ENCODE data around the gene SDCCAG8. TPM values are rescaled to one million over a fixed set of nuclear protein-coding genes. Genes with fewer than 3 reads are reported as not detected.

Gene SDCCAG8
- total RNA-seq, 8 experiments from 2014 or later: 24.6 to 68.7 (median 46.8) TPM

DNA sequence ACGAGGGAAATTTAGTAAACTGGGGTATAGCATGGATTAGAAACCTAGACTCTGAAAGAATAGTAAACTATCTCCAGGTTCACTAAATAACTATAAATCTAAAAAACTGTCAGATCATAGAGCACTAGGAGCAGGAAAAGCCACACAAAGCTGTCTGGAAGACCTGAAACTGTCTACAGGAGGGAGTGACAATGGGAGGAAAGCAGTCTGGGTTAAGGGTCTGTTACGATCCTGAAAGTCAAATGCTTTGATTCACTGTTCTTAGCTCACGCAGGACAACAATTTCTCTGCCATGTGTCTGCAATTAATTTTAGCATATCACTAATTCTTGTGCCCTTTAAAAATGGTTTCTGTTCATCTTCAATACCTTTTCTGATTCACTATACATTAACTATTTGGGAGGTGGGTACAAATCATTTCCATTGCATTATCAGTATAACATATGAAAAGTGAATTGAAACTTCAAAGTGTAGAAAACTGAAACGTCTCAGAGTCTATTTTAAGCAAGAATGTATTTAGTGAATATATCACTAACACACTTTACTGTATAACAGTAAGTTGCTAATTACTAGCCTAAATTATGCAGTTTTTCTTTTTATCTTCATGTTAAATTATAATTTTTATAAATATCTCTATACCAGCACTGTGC lies 19.1 kb upstream of the SDCCAG8 start:
- WGBS, 10 experiments: 0 to 100% (median 81%) methylated on average over 1 to 4 of the region's 4 CpGs
- no peak overlapping the region for H3K4me3 ChIP-seq
- H3K4me1 ChIP-seq (replicated peaks in 1 of 2): no peaks in the 10 kb centered on the region
- H3K27ac ChIP-seq: no peak overlapping the region
- ATAC-seq (replicated peaks in 6 of 8): peak in 2 of 8 experiments; percentile 43 to 50
- in situ Hi-C loops (cut with MboI; ENCODE audit: low pct_unique_long_range_greater_than_20kb in 2 of 9, low sequenced_read_pairs in 9 of 9, unreplicated experiment in 9 of 9): no loop called here

GRCh38 chr1:243244432-243244841 lies 11.4 kb upstream of the SDCCAG8 start:
- H3K4me3 ChIP-seq: no peak overlapping the region
- in situ Hi-C loops (cut with MboI; ENCODE audit: low pct_unique_long_range_greater_than_20kb in 2 of 9, low sequenced_read_pairs in 9 of 9, unreplicated experiment in 9 of 9): no loop called here
- H3K4me1 ChIP-seq (replicated peaks in 1 of 2): no peaks in the 10 kb centered on the region
- 81 to 96% (median 91%) methylated on average over 2 to 9 of the region's 9 CpGs for WGBS, 10 experiments
- no peak overlapping the region for H3K27ac ChIP-seq
- no peak for ATAC-seq (replicated peaks in 6 of 8)

GRCh38 chr1:243246916-243247315 lies 8.9 kb upstream of the SDCCAG8 start:
- H3K27ac ChIP-seq: no peak overlapping the region
- peaks cover 3 to 12% of the 10 kb centered on the region in 2 donors for H3K4me1 ChIP-seq (replicated peaks in 1 of 2)
- in situ Hi-C loops (cut with MboI; ENCODE audit: low pct_unique_long_range_greater_than_20kb in 2 of 9, low sequenced_read_pairs in 9 of 9, unreplicated experiment in 9 of 9): no loop called here
- 80 to 100% (median 100%) methylated on average over 1 of the region's 1 CpG; no CpG with 5 or more reads in 2 of the 10 experiments for WGBS, 10 experiments
- no peak for ATAC-seq (replicated peaks in 6 of 8)
- H3K4me3 ChIP-seq: no peak overlapping the region

DNA sequence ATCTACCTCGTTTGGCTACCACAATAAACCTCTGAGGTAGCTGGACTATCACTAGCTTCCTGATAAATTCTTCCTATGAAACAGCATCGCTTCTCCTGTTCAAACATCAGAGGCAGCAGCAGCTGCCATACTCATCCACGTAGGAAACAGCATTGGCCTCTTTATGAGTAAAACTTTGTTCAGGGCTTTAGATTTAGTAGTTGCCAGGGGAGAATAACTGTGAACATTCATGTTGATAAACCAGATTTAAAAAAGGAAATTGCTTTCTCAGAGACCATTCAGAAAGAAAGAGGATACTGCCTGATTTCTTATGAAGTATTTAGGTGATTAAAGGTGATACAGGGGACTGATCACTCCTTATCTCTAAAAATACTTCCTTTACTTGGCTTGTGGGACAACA lies 7.9 kb upstream of the SDCCAG8 start:
- in situ Hi-C loops (cut with MboI; ENCODE audit: low pct_unique_long_range_greater_than_20kb in 2 of 9, low sequenced_read_pairs in 9 of 9, unreplicated experiment in 9 of 9): no loop called here
- H3K4me1 ChIP-seq (replicated peaks in 1 of 2): peaks cover 3 to 14% of the 10 kb centered on the region in 2 donors
- no peak overlapping the region for H3K4me3 ChIP-seq
- ATAC-seq (replicated peaks in 6 of 8): no peak
- WGBS, 10 experiments: 90 to 100% (median 93%) methylated on average over 1 to 3 of the region's 3 CpGs; no CpG with 5 or more reads in 2 of the 10 experiments
- H3K27ac ChIP-seq: no peak overlapping the region

- 89 to 100% (median 99%) methylated on average over 1 to 3 of the region's 3 CpGs; no CpG with 5 or more reads in 2 of the 10 experiments for WGBS, 10 experiments
- H3K4me3 ChIP-seq: no peak overlapping the region
- H3K4me1 ChIP-seq (replicated peaks in 1 of 2): peaks cover 3 to 14% of the 10 kb centered on the region in 2 donors
- H3K27ac ChIP-seq: no peak overlapping the region
- no peak for ATAC-seq (replicated peaks in 6 of 8)
- in situ Hi-C loops (cut with MboI; ENCODE audit: low pct_unique_long_range_greater_than_20kb in 2 of 9, low sequenced_read_pairs in 9 of 9, unreplicated experiment in 9 of 9): no loop called here
These were observed 6.6 kb upstream of the SDCCAG8 start for GRCh38 chr1:243249214-243249613.

GRCh38 chr1:243250102-243250501 lies 5.7 kb upstream of the SDCCAG8 start:
- H3K4me1 ChIP-seq (replicated peaks in 1 of 2): peaks cover 3 to 14% of the 10 kb centered on the region in 2 donors

GRCh38 chr1:243251539-243251938 lies 4.3 kb upstream of the SDCCAG8 start:
- WGBS, 10 experiments: 56 to 100% (median 95%) methylated on average over 1 of the region's 1 CpG; no CpG with 5 or more reads in 1 of the 10 experiments
- Histone ChIP-seq H3K4me3 (peak overlapping the region in 2 of 5 donors; percentile 67 to 73), H3K27ac (no peak overlapping the region), H3K4me1 (replicated peaks in 1 of 2) (peaks cover 3 to 14% of the 10 kb centered on the region in 2 donors)
- in situ Hi-C loops (cut with MboI; ENCODE audit: low pct_unique_long_range_greater_than_20kb in 2 of 9, low sequenced_read_pairs in 9 of 9, unreplicated experiment in 9 of 9): no loop called here
- ATAC-seq (replicated peaks in 6 of 8): no peak

More at GRCh38 chr1:243250102-243250501, 5.7 kb upstream of the SDCCAG8 start:
- no peak overlapping the region for H3K4me3 ChIP-seq
- in situ Hi-C loops (cut with MboI; ENCODE audit: low pct_unique_long_range_greater_than_20kb in 2 of 9, low sequenced_read_pairs in 9 of 9, unreplicated experiment in 9 of 9): no loop called here
- ATAC-seq (replicated peaks in 6 of 8): no peak
- 74 to 100% (median 96%) methylated on average over 2 to 3 of the region's 3 CpGs for WGBS, 10 experiments
- H3K27ac ChIP-seq: no peak overlapping the region

GRCh38 chr1:243253211-243253925 lies 2.5 kb upstream of the SDCCAG8 start:
- in situ Hi-C loops (cut with MboI; ENCODE audit: low pct_unique_long_range_greater_than_20kb in 2 of 9, low sequenced_read_pairs in 9 of 9, unreplicated experiment in 9 of 9): no loop called here
- 0 to 13% (median 1%) methylated on average over 3 to 8 of the region's 8 CpGs; no CpG with 5 or more reads in 1 of the 10 experiments for WGBS, 10 experiments
- H3K4me1 ChIP-seq (replicated peaks in 1 of 2): peaks cover 3 to 22% of the 10 kb centered on the region in 2 donors
- H3K27ac ChIP-seq: peak overlapping the region; percentile 91 to 97
- H3K4me3 ChIP-seq: peak overlapping the region; percentile 61 to 90 (median 73)
- ATAC-seq (replicated peaks in 6 of 8): no peak

DNA sequence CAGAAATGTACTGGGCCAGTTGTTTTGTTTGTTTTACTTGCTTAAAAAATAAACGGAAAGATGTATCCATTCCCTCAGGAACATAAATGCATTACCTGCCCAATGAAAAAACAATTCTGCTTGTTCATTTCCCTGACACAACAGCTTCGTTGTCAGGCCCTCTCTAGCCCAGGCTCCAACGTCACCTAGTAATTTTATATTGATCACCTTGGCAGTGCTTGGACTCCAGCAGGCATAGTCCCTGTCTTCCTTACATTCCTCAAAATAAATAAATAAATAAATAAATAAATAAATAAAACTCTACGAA lies 2.0 kb upstream of the SDCCAG8 start:
- WGBS, 10 experiments: 0 to 4% (median 0%) methylated on average over 3 to 4 of the region's 4 CpGs; no CpG with 5 or more reads in 2 of the 10 experiments
- peak overlapping the region; percentile 91 to 97 for H3K27ac ChIP-seq
- in situ Hi-C loops (cut with MboI; ENCODE audit: low pct_unique_long_range_greater_than_20kb in 2 of 9, low sequenced_read_pairs in 9 of 9, unreplicated experiment in 9 of 9): no loop called here
- peak overlapping the region; percentile 61 to 90 (median 73) for H3K4me3 ChIP-seq
- ATAC-seq (replicated peaks in 6 of 8): no peak
- H3K4me1 ChIP-seq (replicated peaks in 1 of 2): peaks cover 3 to 22% of the 10 kb centered on the region in 2 donors

GRCh38 chr1:243254233-243254926 lies 1.5 kb upstream of the SDCCAG8 start:
- WGBS, 10 experiments: 0 to 20% (median 0%) methylated on average over 1 to 18 of the region's 50 CpGs; no CpG with 5 or more reads in 1 of the 10 experiments
- ATAC-seq (replicated peaks in 6 of 8): peak; percentile 0 to 10 (median 1)
- in situ Hi-C loops (cut with MboI; ENCODE audit: low pct_unique_long_range_greater_than_20kb in 2 of 9, low sequenced_read_pairs in 9 of 9, unreplicated experiment in 9 of 9): no loop called here

DNA sequence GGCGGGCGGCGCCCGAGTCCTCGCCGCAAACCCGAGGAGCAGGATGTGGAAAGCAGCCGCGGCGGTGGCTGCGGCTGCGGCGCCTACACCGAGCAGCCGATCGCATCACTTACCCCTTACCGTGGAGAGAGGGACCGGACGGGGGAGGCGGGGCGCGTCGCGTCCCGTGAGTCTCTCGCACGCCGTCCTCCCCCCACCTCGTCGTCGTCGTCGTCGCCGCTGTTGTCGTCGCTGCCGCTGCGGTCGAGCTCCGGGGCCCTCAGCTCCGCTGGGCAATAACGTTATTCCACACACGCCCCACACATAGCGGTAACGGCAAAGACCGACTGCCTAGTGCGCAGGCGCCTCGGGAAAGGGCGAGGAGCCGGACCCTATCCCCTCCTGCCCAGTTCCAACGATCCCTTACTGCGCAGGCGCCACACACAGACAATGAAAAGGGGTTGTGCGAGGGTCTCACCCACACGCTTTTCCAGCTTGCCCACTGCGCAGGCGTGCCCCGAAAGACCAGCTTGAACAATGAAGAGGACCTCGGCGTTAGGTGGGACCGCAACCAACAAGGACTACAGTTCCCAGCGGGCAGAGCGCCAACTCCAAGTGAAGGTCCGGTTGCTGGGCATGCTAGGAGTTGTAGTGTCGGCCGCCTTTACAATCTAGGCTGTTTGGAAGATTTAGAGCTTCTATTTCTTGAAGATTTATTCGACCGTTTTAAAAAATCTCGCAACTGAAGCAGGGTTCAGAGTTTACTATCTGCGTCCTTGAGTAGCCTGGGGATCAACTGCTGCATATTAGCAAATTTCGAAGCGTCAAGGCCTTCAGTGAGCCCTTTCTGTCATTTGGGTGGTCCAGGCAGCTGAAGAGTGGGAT lies 682 bp upstream of the SDCCAG8 start, which contains the start of gene CEP170:
Gene CEP170 (minus strand): TSS at position 355 of the 864 bp plus-strand sequence. CDS start 30,001 bp downstream, outside the sequence.
- Histone ChIP-seq H3K4me3 (peak within 1 kb of the TSS; percentile 61 to 90 (median 73)), H3K4me1 (replicated peaks in 1 of 2) (peaks cover 3 to 18% of the 10 kb centered on the region in 2 donors), H3K27ac (peak within 1 kb of the TSS; percentile 91 to 97)
- whole genome bisulfite sequencing, 10 experiments: 0 to 6% (median 1%) methylated on average over 4 to 38 of the region's 74 CpGs
- in situ Hi-C loops (cut with MboI; ENCODE audit: low pct_unique_long_range_greater_than_20kb in 2 of 9, low sequenced_read_pairs in 9 of 9, unreplicated experiment in 9 of 9): no loop called here
- peak; percentile 48 to 81 (median 74) for ATAC-seq (replicated peaks in 6 of 8)

More at GRCh38 chr1:243254233-243254926, 1.5 kb upstream of the SDCCAG8 start:
- Histone ChIP-seq H3K4me1 (replicated peaks in 1 of 2) (peaks cover 3 to 22% of the 10 kb centered on the region in 2 donors), H3K27ac (peak overlapping the region; percentile 91 to 97), H3K4me3 (peak overlapping the region; percentile 61 to 90 (median 73))

GRCh38 chr1:243256590-243256989 lies 749 bp downstream of the SDCCAG8 start:
- H3K27ac ChIP-seq: peak overlapping the region; percentile 76
- peaks cover 0 to 13% of the 10 kb centered on the region in 2 donors for H3K4me1 ChIP-seq (replicated peaks in 1 of 2)
- 10 to 27% (median 19%) methylated on average over 1 to 2 of the region's 2 CpGs; no CpG with 5 or more reads in 2 of the 10 experiments for WGBS, 10 experiments
- in situ Hi-C loops (cut with MboI; ENCODE audit: low pct_unique_long_range_greater_than_20kb in 2 of 9, low sequenced_read_pairs in 9 of 9, unreplicated experiment in 9 of 9): no loop called here
- peak overlapping the region; percentile 61 to 90 (median 73) for H3K4me3 ChIP-seq
- no peak for ATAC-seq (replicated peaks in 6 of 8)
